HG03159 (cell line): ENCODE measurements around the gene PTPRE.
A peak's percentile ranks its signal among the peaks of the same experiment; 100 is the strongest.

Source experiments
- ATAC-seq: cut with Tn5 transposase; IDR thresholded peaks from one replicate; pipeline ENCODE4 v1.9.1; 2021; ENCODE audit warnings: mild to moderate bottlenecking, moderate library complexity; ENCODE audit not compliant: unreplicated experiment

The PTPRE gene

GRCh38 chr10:127995939-127996338, 89.0 kb downstream of the PTPRE start:
- no peak for ATAC-seq

DNA sequence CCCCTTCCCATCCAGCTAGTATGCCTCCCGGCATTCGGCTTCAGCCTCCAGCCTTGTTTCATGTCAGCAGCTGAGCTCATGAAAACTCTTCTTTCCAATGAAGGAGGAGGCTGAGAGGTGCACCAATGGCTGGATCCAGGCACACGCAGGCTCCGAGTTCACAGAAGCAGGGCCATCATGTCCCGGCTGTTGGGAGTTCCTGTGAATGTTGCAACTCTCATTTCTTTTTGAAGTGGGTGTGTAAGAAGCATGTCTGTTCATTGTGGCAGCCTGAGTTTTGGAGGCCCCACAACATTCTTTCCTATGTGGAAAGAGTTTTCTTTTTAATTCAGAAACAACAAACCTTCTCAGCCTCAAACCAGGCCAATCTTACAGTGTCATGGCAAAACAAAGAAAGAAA, 89.7 kb downstream of the PTPRE start:
- no peak for ATAC-seq

DNA sequence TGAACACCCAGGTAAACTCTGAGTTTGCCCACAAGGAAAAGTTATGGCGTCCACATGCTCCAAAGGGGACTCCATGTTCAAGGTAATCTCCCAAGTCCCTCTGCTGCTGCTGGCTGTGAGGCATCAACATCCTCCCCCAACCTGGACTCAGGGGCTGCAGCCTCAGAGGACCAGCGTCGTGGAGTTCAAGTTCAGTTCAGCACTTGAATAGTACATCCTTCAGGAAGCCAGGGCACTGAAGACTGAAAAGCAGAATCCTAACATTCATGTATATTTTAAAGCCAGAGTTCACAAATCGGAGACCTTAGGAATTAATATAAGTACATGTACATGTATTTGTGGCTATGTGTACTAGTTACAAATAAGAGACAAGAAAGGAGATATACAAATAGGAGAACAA, 90.4 kb downstream of the PTPRE start:
- ATAC-seq = no peak

DNA sequence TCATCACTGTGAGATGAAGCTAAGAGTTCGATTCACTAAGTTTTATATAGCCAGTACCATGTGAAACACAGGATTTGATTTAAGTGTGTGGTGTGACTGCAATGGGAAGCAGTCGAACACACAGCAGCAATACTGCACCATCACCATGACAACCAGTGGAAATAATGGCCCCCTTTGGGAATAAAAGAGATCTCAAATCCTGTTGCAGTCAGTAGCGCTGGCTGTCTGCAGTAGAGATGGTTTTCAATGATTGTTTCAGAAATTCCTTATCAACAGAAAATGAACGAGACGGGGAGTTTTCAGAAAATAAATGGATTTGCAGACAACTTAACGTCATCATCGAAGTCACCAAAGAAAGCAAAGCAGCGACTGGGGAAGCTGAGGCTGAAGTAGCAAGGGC, 91.0 kb downstream of the PTPRE start:
- ATAC-seq = no peak

- ATAC-seq = no peak
These were observed 91.7 kb downstream of the PTPRE start for GRCh38 chr10:127998501-127999144.

GRCh38 chr10:127999297-128000129, 92.6 kb downstream of the PTPRE start:
- no peak for ATAC-seq

GRCh38 chr10:128000471-128001362, 93.8 kb downstream of the PTPRE start:
- no peak for ATAC-seq

DNA sequence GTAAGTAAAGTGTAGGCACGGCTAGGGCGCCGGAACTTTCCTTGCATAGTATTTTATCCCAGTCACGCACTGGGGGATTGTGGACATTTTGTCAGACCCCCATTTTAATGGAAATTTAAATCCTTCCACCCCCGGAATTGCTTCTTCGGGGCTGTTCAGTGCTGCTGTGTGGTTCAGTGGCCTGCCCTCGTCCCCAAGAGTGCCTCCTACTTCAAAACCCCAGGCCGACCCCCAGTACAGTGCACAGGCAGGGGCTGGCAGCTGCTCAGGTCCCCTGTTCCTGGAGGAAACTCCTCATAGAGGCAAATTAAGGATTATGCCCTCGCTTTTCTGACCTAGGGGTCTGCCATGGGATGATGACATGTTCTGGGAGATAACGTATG, 94.5 kb downstream of the PTPRE start:
- no peak for ATAC-seq

DNA sequence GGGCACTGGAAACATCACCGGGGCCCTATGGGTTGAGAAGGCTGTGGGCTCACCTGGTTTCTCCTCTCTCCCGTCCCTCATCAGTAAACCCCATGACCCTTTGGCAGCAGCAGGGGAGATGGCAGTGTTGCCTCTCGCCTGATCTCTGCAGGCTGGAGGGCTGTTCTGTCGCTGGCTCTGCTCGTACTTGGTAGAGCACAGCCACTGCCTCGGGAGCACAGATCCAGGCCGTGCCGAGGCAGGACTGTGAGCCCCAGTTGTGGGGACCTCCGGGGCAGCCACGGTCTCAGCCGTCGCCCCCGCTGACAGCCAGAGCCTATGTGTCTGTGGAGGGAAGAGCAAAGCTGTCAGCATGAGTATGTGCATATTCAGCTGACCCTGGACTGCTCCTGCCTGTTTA, 94.9 kb downstream of the PTPRE start:
- ATAC-seq = no peak

DNA sequence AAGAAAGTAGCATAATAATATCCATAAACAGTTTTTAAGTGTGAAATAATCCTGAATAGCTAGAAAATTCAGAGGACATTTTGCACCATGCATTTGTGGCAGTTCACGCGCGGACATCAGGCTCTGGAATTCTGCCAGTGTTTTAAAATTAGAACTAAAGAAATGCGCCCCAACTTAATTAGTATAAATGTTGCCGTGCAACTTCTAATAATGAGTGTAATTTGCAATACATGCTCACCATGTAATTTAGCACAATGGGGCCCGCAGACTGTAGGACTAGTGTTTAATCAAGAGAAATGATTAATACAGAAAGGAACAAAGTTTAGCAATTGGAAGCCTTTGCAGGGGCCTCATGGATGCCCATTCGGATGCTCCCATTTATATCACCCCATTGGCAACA, 96.6 kb downstream of the PTPRE start:
- ATAC-seq = no peak

DNA sequence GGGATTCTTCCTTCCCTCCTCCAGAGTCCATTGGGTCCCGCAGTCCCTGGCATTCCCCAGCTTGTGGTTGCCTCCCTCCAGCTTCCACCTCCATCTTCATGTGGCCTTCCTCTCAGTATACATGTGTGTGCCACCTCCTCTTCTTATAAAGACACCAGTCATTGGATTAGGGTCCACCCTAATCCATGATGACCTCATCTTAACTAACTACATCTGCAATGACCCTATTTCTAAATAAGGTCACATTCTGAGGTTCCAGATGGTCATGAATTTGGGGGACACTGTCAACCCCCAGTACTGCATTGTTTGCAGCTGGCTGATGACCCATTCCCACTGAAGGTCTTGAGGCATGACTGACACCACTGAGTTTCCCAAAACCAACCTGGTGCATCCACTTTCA, 99.0 kb downstream of the PTPRE start:
- ATAC-seq = no peak

DNA sequence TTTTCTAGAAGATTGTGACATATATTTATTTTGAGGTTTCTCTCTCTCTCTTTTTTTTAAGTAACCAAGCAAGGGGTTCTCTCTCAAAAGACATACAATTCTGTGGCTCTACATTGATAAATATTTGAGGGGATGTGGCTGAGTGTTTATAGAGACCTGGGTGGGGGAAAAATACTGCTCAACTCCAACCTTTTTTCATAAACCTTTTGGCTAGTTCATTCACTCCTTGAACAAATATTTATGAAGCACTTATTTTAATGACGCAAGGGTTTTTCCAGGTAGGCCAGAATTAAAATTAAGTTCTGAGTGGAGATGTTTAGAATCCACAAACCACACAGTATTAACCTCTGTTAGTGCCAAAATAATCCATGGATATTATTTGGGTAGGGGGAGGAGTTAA, 100.2 kb downstream of the PTPRE start:
- no peak for ATAC-seq

DNA sequence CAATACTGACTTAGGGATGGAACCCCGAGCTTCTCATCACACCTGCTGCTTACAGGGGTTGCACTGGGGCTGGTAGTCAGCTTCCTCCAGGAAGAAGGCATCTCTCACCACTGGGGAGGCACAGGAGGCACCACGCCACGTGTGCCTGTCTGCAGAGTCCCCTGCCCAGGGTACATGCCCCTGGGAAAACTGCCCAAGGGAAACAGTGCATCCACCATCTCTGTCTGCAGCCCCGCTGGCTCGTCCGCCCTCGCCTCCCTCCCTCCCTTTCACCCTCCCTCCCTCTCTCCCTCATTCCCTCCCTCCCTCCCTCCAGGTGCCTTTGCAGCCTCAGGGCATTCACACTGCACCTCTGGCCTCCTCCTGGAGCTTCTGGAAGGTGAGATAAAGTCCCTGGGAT, 101.1 kb downstream of the PTPRE start:
- no peak for ATAC-seq

DNA sequence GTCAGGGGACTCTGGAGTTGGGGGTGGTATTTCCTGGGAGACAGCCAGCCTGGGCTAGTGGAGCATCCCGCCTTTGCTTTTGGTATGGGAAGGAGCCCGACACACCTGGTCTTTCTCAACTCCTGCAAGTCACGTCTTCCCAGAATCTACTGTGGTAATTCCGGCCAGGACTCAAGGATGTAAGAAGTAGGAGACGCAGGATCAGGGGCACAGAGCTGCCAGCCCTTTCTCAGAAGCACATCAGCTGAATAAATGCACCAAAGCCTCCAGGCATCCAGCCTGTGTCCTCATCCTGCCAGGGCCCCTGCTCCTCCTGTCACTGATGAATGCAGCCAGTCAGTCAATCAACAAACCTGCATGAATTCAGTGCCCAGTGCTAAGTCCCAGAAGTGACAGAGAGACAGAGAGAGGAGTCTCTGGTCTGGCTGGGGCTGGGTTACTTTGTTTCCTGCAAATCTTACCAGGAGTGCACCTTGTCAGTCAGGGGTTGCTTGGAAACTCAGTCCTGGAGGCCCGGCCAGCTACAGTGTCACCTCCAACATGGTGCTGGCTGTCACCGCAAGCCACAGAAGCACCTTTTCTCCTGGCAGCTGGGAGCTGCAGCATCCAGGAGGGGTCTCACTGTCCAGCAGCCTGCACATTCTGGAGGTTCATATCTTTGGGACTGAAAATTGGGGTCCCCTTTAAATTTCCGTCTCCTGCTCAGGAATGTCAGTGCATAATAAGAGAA, 101.8 kb downstream of the PTPRE start:
- ATAC-seq = no peak

DNA sequence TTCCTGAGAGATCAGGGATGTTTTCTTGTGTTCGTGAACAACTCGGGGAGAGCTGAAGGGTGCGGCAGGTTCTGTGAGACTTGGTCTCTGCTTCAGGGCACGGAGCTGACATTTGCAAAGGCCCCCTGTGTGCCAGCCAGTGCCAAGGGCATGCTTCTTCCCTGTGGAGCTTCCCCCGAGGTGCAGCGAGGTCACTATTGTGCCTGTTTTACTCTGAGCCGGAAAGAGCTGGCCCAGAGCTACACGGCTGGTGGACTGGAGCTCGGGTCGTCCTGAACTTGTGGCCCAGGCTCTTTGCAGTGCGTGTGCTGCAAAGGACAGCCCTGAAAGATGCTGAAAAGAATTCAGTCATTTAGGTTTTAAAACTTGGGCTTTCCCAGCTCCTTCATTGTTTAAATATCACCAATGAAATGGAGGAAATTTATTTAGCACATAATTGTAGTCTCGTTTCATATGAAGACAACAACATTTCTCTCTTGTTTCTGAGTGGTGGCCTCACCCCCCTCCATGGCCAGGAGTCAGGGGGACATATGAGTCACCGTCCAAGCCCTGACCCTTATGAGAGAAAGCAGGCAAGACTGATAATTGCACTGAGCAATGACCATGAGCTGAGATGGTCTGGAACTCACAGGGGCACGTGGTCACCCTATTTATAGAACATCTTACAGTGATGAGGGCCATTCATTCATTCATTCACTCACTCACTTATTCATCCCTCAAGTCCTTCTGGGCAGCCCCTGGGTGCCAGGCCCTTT, 102.6 kb downstream of the PTPRE start:
- no peak for ATAC-seq

- peak; percentile 98 for ATAC-seq
These were observed 104.4 kb downstream of the PTPRE start for GRCh38 chr10:128011059-128011979.

DNA sequence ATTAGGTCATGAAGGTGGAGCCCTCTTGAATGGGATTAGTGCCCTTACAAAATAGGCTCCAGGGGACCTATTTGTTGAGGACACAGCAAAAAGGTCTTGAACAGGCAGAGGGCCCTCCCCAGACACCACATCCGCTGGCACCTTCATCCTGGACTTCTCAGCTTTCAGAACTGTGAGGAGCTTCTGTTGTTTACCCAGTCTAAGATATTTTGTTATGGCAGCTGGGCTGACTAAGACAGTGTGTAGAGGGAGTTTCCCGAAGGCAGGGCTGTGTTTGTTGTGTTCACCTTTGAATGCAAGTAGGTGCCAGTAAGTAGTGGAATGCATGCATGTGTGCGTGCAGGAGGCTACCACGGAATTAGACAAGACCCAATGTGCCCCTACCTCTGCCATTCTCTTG, 106.7 kb downstream of the PTPRE start:
- no peak for ATAC-seq

DNA sequence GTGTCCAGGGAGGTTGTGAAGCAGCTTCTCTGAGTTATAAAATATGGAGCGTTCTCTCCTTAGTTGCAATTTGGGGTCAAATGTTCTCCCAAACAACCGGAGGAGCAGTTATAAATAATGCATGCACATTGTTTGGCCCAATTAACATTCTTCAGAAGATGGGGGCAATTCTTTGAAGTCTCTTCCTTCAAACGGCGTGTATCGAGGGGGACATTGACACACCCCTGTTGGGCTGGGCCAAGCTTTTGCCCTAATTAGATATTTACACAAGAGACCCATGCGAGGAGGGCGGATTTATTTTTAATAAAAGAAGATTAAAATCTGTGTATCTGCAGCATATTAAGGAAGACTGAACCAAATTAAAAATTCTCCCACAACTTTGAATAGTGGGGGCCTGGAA, 107.3 kb downstream of the PTPRE start:
- ATAC-seq = no peak

DNA sequence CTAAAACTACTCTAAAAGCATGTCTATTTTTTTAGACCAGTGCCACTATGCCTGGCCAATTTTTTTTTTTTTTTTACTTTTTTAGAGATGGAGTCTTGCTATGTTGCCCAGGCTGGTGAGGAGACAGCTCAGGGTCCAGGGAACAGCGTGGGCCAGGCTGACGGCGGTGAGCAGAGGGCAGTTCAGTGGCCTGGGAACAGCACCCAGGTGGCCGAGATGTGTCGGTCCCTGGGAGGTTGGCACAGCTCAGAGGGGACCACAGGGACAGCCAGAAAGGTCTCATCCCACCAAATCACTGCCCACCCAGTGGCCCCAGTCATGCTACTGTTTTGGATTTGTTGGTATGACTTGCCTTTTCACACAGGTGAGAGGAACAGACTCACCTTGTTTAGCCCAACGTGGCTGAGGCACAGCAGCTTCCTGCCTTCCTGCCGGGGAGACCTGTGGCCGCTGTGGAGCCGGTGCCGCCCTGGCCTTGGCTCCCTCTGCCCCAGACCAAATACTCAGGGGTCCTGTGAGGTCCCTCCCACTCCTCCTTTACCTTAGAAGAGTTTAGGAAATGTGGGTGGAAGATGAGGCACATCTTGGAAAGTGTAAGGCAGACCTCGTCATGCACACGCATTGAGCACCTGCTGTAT, 109.6 kb downstream of the PTPRE start:
- ATAC-seq = no peak
